Loucy (cell line): Measurements from ENCODE around the gene RPP25L.

Experiments
- CTCF ChIP-seq: fragments of 200-600 bp; sonication (generic); conservative IDR thresholded peaks from 2 replicates; pipeline ENCODE4 v1.5.1; 2014; ENCODE audit warnings: mild to moderate bottlenecking, antibody characterized with exemption, low read length
- EZH2phosphoT487 ChIP-seq: fragments of 200-600 bp; IDR thresholded peaks from 2 replicates; pipeline ENCODE4 v1.6.1; 2018; ENCODE audit warnings: antibody characterized with exemption, mild to moderate bottlenecking, moderate library complexity, borderline replicate concordance

GRCh38 chr9:34565856-34566255 lies 46.0 kb downstream of the RPP25L start:
- no peak for TF ChIP-seq CTCF
- TF ChIP-seq EZH2phosphoT487 = no peak
